ENCODE data around the gene BCL2. TPM values are rescaled to one million over a fixed set of nuclear protein-coding genes. Genes with fewer than 3 reads are reported as not detected.

BCL2 gene
- total RNA-seq, 1 experiment from 2014 or later: 1.3 TPM

GRCh38 chr18:63195326-63196159, 124.0 kb downstream of the BCL2 start:
- H3K27ac Mint-ChIP-seq: no peak overlapping the region

More at GRCh38 chr18:63195326-63196159, 124.0 kb downstream of the BCL2 start:
- Histone ChIP-seq H3K4me1 (ENCODE audit: insufficient read depth, low read length) (no peaks in the 10 kb centered on the region), H3K23me2 (ENCODE audit: insufficient read length, low read depth, low read length, poor library complexity, severe bottlenecking) (no peaks in the 10 kb centered on the region), H4K91ac (ENCODE audit: insufficient read length, low read depth, low read length) (no peak overlapping the region), H2AK5ac (ENCODE audit: insufficient read length, low read length) (no peak overlapping the region), H2BK15ac (ENCODE audit: low read depth, low read length) (no peak overlapping the region), H3K4me2 (ENCODE audit: insufficient read depth, insufficient read length, low read length) (no peak overlapping the region), H3K27me3 (ENCODE audit: insufficient read depth, low read length) (no peaks in the 10 kb centered on the region), H2BK5ac (ENCODE audit: insufficient read length, low read length) (no peak overlapping the region), H3K23ac (ENCODE audit: insufficient read length, low read depth, low read length) (no peak overlapping the region), H3T11ph (ENCODE audit: low read length) (no peak overlapping the region), H3K18ac (ENCODE audit: insufficient read length, low read depth, low read length) (no peak overlapping the region), H2BK120ac (ENCODE audit: low read depth, low read length, poor library complexity, severe bottlenecking) (no peak overlapping the region), H4K20me1 (ENCODE audit: control insufficient read depth, insufficient read depth, insufficient read length) (no peaks in the 10 kb centered on the region), H3K56ac (ENCODE audit: insufficient read length, low read depth, low read length) (no peak overlapping the region), H3K79me1 (ENCODE audit: insufficient read depth, low read depth, low read length, poor library complexity, severe bottlenecking) (no peaks in the 10 kb centered on the region), H2AFZ (ENCODE audit: low read length) (no peak overlapping the region), H3K14ac (ENCODE audit: insufficient read depth, low read length) (no peak overlapping the region), H4K8ac (replicated peaks; ENCODE audit: insufficient read length, low read depth, low read length) (no peak overlapping the region), H4K5ac (ENCODE audit: insufficient read length, low read depth, low read length) (no peak overlapping the region), H3K79me2 (ENCODE audit: insufficient read depth, low read length) (no peaks in the 10 kb centered on the region), H3K4ac (ENCODE audit: low read depth, low read length) (no peak overlapping the region), H3K27ac (ENCODE audit: insufficient read length, low read depth, low read length) (no peak overlapping the region), H2BK12ac (ENCODE audit: insufficient read length, low read depth, low read length) (no peak overlapping the region), H3K9ac (ENCODE audit: extremely low read depth, insufficient read length, low read length) (no peak overlapping the region), H3K9me3 (ENCODE audit: control insufficient read depth, low read depth, low read length) (no peaks in the 10 kb centered on the region), H2BK20ac (ENCODE audit: low read depth, low read length, poor library complexity, severe bottlenecking) (no peak overlapping the region)
- no peaks in the 10 kb centered on the region for H3K36me3 Mint-ChIP-seq (ENCODE audit: insufficient read depth in 1 of 3, low read depth in 3 of 3)
- no CpG with 5 or more reads among the region's 4 CpGs for WGBS (ENCODE audit: extremely low coverage, insufficient read length, low lambda C conversion rate)
- no peak for DNase-seq
- no peaks in the 10 kb centered on the region; a peak in 2 of 5 replicates for H3K9me3 Mint-ChIP-seq
- no peak overlapping the region for H3K4me3 Mint-ChIP-seq
- no peak for TF ChIP-seq CTCF (conservative IDR thresholded peaks at IDR 0.05)
- no peaks in the 10 kb centered on the region for H3K4me1 Mint-ChIP-seq
- H3K27me3 Mint-ChIP-seq (ENCODE audit: low read depth): no peaks in the 10 kb centered on the region

Measured in H9 (cell line).